Activated CD8-positive, alpha-beta memory T cell treated with anti-CD3 and anti-CD28 coated beads for 36 hours (primary cell): ENCODE data around the gene C9orf40. TPM values are rescaled to one million over a fixed set of nuclear protein-coding genes. Genes with fewer than 3 reads are reported as not detected.

Experiments
- CTCF ChIA-PET: fragments of 350-600 bp; sonication (Branson Sonifier 250); formaldehyde crosslinking; loops from one replicate; lab custom pipeline; 2021; ENCODE audit warnings: antibody characterized with exemption; lab: Charles Lee
- POLR2A ChIA-PET: fragments of 350-600 bp; sonication (Branson Sonifier 250); formaldehyde crosslinking; loops from one replicate; lab custom pipeline; 2021; ENCODE audit warnings: antibody characterized with exemption; lab: Charles Lee
- total RNA-seq, 2 experiments: library from RNA; stranded (reverse); gene quantifications; one replicate each; pipeline ENCODE4 v1.2.3, GENCODE V29; 2021

The C9orf40 gene, protein sequence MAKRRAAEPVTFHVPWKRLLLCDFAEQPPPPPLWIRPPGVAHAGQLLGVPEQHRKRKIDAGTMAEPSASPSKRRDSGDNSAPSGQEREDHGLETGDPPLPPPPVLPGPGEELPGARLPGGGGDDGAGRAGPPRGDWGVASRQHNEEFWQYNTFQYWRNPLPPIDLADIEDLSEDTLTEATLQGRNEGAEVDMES
- total RNA-seq, result 10 to 100 TPM; 19.8 to 20.7 TPM

DNA sequence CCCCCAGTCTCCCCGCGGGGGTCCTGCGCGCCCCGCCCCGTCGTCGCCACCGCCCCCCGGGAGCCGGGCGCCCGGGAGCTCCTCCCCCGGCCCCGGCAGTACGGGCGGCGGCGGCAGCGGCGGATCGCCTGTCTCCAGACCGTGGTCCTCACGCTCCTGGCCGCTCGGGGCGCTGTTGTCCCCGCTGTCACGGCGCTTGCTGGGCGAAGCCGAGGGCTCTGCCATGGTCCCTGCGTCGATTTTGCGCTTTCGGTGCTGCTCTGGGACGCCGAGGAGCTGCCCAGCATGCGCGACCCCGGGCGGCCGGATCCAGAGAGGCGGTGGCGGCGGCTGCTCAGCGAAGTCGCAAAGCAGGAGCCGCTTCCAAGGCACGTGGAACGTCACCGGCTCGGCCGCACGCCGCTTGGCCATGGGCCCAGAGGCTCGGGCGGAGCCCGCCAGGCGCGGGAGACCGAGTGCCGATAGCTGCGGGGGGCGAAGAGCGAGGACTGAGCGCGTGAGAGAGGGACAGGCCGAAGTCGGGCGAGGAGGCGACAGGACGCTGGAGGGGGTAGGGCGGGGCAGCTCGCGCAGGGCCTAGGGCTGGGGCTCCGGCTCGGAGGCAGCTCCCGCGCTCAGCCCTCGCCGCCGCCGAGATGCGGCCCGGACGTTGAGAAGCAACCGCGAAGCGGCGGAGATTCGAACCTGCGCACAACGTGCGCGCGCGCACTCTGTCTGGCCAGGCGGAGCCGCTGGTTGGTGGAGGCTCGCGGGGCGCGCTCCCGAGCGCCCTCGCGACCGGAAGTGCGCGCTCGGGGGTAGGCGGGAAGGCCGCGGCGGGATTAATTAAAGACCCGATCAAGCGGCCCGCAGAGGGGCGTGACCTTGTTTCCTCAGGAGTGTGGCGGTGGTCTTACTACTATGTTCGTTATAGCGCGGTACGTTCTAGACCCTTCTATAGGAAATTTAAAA, at the start of gene C9orf40:
TSS of gene C9orf40 (minus strand) at position 712 of the 951 bp plus-strand sequence. CDS start at position 411, 301 bp downstream.
- ChIA-PET CTCF (interaction anchor here (0.7 to 1.9 kb wide), 13 partner anchors 9 to 233 kb away, joined by 3 to 6 read pairs (median 3); no protein-coding TSS in a partner anchor), POLR2A (interaction anchor here (0.6 to 3.3 kb wide), 8 partner anchors 9 to 196 kb away, joined by 3 to 20 read pairs (median 4); partner anchors contain the start of genes CARNMT1, NMRK1 and OSTF1)

DNA sequence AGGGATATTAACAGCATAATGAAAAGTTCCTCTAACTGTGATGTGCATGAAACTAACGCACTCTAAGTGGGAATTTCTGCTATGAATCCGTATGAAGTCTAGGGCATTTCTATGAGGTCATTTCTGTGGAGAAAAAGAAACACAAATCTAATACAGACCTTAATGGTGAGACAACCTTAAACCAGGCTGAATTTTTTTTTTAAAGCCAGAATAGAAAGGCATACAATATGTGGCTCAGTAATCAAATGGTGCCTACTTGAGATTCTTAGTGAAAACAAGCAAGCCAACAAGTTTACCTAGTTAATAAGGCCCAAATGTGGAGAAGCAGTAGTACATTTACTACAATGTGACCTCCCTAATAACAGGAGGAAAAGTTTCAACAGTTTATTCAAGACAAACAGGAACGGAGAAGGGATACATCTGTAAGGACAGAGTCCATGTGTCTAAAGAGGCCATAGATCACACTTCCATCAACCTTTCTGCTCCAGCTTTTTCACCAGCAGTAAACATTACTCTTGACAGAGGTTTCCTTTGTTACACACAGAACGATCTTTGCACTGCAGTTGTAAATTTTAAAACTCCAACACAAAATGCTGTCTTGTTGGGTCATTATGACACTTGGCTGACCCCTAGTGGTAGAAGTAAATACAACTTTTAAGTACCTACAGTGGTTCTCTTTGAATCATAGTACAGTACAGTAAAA, 49.2 kb upstream of the C9orf40 start:
- ChIA-PET CTCF (interaction anchor here (1.1 to 4.0 kb wide), 2 partner anchors 48 to 225 kb away, joined by 3 to 16 read pairs; no protein-coding TSS in a partner anchor), POLR2A (no interaction called here)

DNA sequence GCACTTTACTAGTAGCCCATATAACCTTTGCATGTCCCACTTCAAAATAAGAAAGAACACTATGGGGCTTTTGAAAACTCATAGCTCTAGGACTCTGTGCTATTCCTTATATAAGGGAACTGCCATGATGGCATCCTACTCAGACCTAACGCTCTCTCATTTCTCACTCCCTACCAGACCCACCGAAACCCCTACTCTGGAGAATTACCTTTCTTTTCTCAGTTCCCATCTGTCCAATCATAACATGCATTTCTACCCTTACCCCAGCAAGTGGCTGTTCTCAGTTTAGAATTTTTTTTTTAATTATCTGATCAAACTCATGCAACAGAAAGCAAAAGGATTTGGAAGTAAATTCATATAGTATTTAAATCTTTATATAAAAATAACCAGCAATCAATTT, 48.1 kb upstream of the C9orf40 start:
- POLR2A ChIA-PET, result no interaction called here
- CTCF ChIA-PET, result interaction anchor here (1.9 to 4.0 kb wide), 2 partner anchors 49 to 224 kb away, joined by 6 to 16 read pairs; partner anchors contain the start of gene C9orf40

DNA sequence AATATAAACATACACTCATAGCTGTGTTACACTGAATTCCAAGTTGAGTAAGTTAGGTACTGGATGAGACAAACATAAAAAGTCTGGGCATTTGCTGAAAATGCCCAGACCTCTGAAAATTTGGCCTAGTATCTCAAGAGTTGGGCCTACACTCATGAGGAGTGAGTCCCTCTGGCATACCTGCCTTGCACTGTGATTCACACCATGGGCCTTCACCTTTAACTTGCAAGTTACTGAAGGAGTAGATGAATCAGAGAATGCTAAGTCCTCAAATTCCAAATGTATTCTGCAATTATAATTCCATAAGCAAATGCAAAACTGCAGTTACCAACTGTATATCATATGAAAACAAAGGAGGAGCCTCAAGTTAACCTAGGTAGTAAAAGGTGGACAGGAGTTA, 32.3 kb upstream of the C9orf40 start:
- CTCF ChIA-PET, result no interaction called here
- POLR2A ChIA-PET, result no interaction called here

DNA sequence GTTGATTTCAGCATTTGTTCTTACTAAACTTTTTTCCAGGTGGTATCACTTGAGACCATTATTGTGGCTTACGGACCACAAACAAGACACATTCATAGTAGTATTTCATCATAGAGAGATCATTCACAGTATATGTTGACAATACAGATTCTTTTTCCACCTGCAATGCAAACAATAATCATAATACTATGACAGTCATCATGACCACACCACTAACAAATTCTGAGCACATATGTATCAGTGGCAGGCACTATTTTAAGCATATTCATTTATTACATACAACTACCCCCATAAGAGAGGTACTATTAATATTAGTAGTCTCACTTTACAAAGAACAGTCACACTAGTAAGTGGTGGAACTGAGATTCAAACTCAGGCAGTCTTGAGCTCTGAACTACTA, 31.0 kb upstream of the C9orf40 start:
- POLR2A ChIA-PET, result no interaction called here

DNA sequence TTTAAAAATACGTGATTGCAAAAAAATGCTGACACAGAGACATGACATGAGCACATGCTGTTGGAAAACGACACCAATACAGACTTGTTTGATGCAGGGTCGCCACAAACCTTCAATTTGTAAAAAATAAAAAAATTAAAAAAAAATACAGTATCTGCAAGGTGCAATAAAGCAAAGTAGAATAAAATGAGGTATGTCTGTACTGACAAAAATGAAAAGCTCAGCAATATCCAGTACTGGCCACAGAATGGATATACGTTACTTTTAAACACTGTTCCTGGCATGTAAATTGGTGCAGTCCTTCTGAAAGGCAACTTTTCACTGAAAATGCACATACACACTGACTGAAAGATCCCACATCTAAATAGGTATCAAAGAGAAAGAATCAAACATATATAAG, 27.1 kb upstream of the C9orf40 start:
- POLR2A ChIA-PET, result no interaction called here
- CTCF ChIA-PET, result no interaction called here

More for the DNA sequence above, 31.0 kb upstream of the C9orf40 start:
- CTCF ChIA-PET, result no interaction called here

DNA sequence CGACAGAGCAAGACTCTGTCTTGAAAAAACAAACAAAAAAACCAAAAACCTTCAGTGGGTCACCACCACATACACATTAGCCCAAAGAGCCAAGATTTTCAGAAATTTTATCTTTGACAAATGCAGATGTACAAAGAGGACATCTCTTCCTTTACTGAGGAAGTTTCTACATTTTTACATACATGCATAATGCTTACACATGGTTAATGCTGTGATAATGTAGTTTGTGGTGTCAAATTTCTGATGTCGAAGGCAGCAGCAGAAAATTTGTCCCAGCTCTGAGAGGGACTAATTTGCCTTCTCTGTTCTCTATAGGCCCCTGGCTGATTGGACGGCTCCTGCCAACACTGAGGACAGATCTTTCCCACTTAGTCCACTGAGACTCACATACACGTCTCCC, 24.6 kb upstream of the C9orf40 start:
- POLR2A ChIA-PET, result no interaction called here
- CTCF ChIA-PET, result no interaction called here

DNA sequence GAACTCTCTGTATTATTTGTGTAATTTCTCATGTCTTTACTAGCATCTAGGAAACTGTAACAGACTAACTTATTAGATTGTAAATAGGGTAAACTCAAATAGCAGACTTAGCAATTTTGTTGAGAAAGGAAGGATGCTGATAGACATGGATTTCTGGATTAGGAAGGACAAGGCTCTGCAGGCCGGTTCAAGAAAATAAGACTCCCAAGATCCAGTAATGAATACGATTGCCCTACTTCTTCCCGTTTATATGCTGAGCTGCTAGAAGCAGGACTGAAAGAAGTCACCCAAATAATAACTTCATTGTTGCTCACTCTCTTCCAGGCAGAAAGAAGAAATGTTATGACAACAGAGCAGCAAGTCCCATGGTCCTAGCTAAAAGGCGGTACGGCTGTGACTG, 22.8 kb upstream of the C9orf40 start:
- POLR2A ChIA-PET, result no interaction called here
- CTCF ChIA-PET, result no interaction called here

DNA sequence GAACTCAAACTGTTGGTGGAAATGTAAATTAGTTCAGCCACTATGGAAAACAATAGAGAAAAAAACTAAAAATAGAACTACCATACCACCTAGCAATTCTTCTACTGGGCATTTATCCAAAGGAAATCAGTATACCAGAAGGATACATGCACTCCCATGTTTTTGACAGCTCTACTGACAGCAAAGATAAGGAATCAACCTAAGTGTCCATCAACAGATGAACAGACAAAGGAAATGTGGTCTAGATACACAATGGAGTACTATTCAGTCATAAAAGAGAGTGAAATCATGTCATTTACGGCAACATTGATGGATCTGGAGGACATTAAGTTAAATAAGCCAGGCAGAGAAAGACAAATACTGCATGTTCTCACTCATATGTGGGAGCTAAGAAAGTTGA, 21.8 kb upstream of the C9orf40 start:
- CTCF ChIA-PET, result no interaction called here
- POLR2A ChIA-PET, result no interaction called here

DNA sequence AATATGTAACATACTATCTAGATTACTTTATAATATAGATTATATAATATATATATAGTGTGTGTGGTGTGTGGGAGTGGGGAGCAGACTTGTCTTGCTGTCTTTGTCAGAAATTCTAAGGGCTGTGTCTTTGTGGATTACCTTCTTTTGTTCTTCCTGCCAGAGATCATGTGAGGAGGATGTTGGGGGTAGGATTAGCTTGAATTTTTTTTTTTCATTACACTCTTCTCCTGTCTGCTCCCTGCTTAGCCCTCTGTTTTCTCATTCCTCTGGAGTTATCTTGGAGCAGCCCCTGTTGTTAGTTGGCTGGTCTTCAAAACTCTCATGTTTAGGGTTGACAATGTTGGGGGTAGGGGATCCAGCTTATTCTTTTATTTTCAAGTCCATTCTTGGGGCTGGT, 21.0 kb upstream of the C9orf40 start:
- ChIA-PET CTCF (no interaction called here), POLR2A (no interaction called here)

DNA sequence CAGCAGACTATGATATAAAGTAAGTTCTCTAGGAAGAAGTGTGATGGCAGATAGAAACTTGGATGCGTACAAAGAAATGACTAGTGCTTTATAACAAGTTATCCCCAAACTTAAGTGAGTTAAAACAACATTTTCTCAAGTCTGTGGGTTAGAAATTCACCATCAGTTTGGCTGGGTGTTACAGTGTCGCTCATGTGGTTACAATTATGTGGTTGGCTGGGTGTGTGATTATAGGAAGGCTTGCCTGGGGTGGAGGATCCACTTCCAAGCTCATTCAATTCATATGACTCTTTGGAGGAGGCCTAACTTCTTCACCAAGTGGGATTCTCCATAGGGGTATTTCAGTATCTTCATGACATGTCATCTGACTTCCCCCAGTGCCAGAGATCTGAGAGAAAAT, 10.3 kb upstream of the C9orf40 start:
- ChIA-PET CTCF (no interaction called here), POLR2A (no interaction called here)

DNA sequence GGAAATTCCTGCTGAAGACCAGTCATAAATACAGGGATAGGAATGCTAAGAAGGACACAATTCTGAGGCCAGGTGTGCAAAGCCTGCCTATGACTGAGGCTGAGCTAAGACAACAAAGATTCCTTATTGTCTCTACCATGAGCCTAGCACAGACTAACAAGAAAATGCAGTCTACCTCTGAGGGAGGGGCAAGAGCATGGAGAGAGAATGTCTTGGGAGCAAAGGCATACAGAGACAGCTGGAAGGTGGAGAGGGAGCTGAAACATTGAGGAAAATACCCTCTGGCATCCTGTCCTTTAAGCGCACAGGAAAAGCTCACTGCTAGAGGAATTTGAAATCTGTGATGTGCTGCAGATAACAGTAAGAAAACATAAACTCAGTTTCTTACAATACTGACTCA, 8.8 kb upstream of the C9orf40 start:
- ChIA-PET CTCF (interaction anchor here (0.9 kb wide), 1 partner anchor 9 kb away, joined by 3 read pairs; the partner anchor contains the start of gene C9orf40), POLR2A (interaction anchor here (0.7 kb wide), 1 partner anchor 9 kb away, joined by 3 read pairs; no protein-coding TSS in a partner anchor)

DNA sequence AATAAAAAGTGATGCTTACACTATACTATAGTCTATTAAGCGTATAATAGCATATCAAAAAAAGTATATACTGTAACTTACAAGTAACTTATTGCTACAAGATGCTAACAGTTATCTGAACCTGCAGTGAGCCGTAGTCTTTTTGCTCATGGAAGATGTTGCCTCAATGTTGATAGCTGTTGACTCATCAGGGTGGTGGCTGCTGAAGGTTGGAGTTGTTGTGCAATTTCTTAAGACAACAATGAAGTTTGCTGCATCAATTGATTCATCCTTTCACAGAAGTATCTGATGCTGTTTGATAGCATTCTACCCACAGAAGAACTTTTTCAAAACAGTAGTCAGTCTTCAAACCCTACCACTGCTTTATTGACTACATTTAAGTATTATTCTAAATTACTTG, 7.8 kb upstream of the C9orf40 start:
- CTCF ChIA-PET, result interaction anchor here (1.1 kb wide), 1 partner anchor 27 kb away, joined by 4 read pairs; no protein-coding TSS in a partner anchor
- POLR2A ChIA-PET, result no interaction called here

DNA sequence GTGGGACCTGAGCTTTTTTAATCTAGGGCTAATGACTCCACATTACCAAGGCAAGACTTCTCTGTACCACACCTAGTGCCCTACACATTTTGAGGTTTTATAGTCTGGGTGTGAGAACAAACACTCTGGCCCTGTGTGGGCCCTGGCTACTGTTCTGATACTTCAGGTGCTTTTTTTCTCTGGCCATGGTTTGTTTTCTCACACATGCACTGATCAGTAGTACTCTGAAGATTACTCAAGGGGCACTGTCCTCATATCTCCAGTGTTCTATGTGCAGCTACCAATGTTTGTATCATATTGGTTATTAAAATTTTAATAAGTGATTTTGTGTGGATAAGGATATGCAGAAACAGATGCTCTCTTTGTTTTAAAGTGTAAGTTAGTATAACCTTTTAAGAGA, 5.9 kb upstream of the C9orf40 start:
- ChIA-PET POLR2A (no interaction called here), CTCF (no interaction called here)

DNA sequence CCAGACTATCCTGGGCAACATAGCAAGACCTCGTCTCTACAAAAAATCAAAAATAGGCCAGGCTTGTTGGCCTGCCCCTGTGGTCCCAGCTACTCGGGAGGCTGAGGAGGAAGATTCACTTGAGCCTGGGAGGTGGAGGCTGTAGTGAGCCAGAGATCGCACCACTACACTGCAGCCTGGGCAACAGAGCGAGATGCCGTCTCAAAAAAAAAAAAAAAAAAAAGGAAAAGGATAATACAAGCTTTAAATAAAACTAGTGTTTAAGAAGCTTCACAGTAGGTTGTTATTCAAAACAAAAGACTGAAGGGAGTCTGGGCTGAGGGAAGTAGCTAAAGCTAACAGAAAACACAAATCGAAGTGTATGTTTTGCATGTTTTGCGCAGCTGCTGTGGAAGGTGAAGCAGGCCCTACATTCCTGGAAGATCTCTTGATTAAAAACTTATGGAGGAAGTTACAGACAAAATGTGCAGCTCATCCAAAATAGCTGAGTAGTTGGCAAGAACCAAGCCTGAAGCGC, 581 bp upstream of the C9orf40 start:
- POLR2A ChIA-PET, result interaction anchor here (0.6 to 3.3 kb wide), 5 partner anchors 15 to 1743 kb away, joined by 4 to 20 read pairs (median 5); partner anchors contain the start of genes CARNMT1, NMRK1 and OSTF1
- CTCF ChIA-PET, result interaction anchor here (0.6 to 1.3 kb wide), 5 partner anchors 49 to 433 kb away, joined by 3 to 4 read pairs (median 3); no protein-coding TSS in a partner anchor

DNA sequence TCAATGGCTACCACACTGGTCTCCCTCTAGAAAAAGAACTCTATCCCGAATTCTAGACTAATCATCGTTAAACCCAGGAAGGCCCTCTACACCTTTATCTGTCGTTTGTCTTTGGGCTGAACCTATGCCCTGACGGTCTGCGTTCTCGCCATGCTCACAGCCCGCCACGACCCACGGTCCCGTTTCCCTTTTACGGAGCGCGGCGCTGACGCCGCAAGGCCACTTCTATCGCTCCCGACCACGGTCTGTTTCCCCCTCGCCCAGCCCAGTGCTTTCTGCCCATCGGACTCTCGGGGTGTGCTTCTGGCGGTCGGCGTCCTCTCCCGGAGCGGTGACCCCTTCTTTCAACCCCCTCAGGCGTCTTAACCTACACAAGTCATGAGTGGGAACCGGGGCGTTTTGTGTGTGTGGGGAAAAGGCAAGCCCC, 974 bp downstream of the C9orf40 start:
- CTCF ChIA-PET, result interaction anchor here (0.7 to 1.9 kb wide), 12 partner anchors 9 to 234 kb away, joined by 3 to 6 read pairs (median 3); no protein-coding TSS in a partner anchor
- POLR2A ChIA-PET, result interaction anchor here (0.9 to 3.3 kb wide), 4 partner anchors 68 to 135 kb away, joined by 3 to 20 read pairs (median 4); partner anchors contain the start of gene CARNMT1

DNA sequence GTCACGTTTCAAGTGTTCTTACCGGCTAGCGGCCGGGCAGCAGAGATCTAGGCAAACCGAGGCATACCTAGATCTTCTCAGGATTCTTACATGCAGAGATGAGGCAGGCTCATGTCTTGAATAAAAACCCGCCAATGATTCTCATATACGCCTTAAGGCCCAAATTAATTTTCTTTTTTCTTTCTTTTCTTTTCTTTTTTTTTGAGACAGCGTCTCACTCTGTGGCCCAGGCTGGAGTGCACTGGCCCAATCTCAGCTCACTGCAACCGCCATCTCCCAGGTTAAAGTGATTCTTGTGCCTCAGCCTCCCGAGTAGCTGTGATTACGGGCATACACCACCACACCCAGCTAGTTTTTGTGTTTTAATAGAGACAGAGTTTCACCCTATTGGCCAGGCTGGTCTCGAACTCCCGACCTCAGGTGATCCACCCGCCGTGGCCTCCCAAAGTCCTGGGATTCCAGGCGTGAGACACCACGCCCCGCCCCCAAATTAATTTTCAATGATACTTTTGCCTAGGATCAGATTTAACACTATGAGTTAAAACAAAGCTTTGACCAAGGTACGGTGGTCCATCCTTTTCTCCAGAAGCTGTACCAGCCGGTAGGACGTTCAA, 1.5 kb downstream of the C9orf40 start:
- CTCF ChIA-PET, result interaction anchor here (1.1 to 1.9 kb wide), 4 partner anchors 49 to 179 kb away, joined by 3 to 6 read pairs (median 3); partner anchors contain the start of gene CARNMT1
- POLR2A ChIA-PET, result interaction anchor here (0.6 to 3.3 kb wide), 3 partner anchors 54 to 345 kb away, joined by 3 to 20 read pairs (median 3); partner anchors contain the start of gene CARNMT1
